Prostate gland (tissue), 2 donors: ENCODE data around the gene HES1. TPM values are rescaled to one million over a fixed set of nuclear protein-coding genes. Genes with fewer than 3 reads are reported as not detected.
A peak's percentile ranks its signal among the peaks of the same experiment; 100 is the strongest.

ENCODE experiments used
- DNase-seq: peaks from one replicate; pipeline ENCODE4 v3.0.0-alpha.2; 2019; ENCODE audit warnings: low spot score
- H3K27ac ChIP-seq, 2 donors: fragments of 200-600 bp; sonication (generic); 2 replicates each; pipeline ENCODE4 v1.5.1; 2017 to 2019
- H3K27me3 ChIP-seq: fragments of 200-600 bp; sonication (generic); replicated peaks from 2 replicates; pipeline ENCODE4 v1.5.1; 2019; ENCODE audit not compliant: insufficient read depth
- H3K36me3 ChIP-seq, 2 donors: fragments of 200-600 bp; sonication (generic); 1 replicate in 1 of 2; 2 replicates in 1 of 2; pipeline versions ENCODE4 v1.5.1 to v1.8.1; 2017 to 2019
- H3K4me1 ChIP-seq: fragments of 200-600 bp; sonication (generic); replicated peaks from 2 replicates; pipeline ENCODE4 v1.5.1; 2019
- H3K4me3 ChIP-seq, 2 donors: fragments of 200-600 bp; sonication (generic); 2 replicates each; pipeline ENCODE4 v1.5.1; 2017 to 2019
- H3K9me3 ChIP-seq: fragments of 200-600 bp; sonication (generic); 2 replicates; pipeline ENCODE4 v1.5.1; 2017
- POLR2A ChIP-seq: fragments of 450-650 bp; IDR thresholded peaks from one replicate; pipeline ENCODE4 v1.6.1; 2016; ENCODE audit warnings: antibody characterized with exemption, mild to moderate bottlenecking
- POLR2AphosphoS5 ChIP-seq: sonication (generic); formaldehyde crosslinking; IDR thresholded peaks from one replicate; pipeline ENCODE4 v1.6.1; 2017; ENCODE audit warnings: antibody characterized with exemption
- WGBS: methylation state at CpG from one replicate; pipeline ENCODE4 v1.1.5; 2018; 5-methylcytosine and 5-hydroxymethylcytosine counted together
- intact Hi-C: fragments of 100-400 bp; cut with DNase I; formaldehyde crosslinking; loops from one replicate; pipeline ENCODE4 v1.14.2; 2022
- total RNA-seq, 2 donors: library from RNA; depleted of rRNA; stranded (reverse); fragments of >200 nt; gene quantifications; one replicate each; pipeline ENCODE4 v1.1.0, GENCODE V29; 2016
- TF ChIP-seq, protein P1 (sequence below), 4 experiments: fragments of 200-600 bp in 2 of 4; fragments of 450-650 bp in 2 of 4; sonication (generic) in 2 of 4; IDR thresholded peaks; 1 replicate in 3 of 4; 2 replicates in 1 of 4; pipeline ENCODE4 v1.5.1; 2016 to 2019; ENCODE audit warnings: antibody characterized with exemption in 4 of 4, mild to moderate bottlenecking in 2 of 4, moderate library complexity in 2 of 4

The HES1 gene
- total RNA-seq, 2 donors from 2014 or later = 92.4 to 174 TPM

DNA sequence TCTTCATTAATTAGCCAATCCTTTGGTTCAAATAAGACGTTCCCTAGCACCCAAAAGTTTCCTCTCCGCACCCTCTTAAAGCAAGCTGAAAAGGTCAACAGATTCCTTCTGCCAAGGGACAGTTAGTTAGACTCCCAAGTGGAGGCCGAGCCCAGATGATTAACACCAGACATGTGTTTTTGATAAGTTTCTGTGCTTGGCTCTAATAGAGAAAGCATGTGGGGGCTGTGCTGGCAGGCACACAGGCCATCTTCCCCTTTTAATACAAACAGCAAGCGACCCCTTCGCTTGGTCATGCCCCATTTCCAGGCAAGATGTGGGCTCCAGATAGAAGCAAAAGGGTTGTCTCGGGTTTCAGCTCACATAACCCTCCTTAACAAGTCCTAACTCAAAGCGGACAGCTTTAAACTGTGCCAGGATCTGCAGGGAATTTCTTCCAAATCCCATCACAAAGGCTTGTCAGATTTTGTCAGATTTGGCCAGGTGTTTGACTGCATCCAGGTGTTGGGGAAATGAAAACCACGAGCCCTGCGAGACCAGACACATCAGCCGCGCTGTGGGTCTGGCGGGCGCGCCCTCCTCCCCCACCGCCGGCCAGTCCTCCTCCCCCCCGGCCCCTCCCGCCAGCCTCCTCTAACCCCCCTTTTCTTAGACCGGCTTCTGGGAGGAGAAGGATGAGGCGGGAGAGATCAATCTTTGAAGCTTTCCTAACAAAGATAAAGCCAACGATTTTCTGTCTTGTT is 3.3 kb downstream of the HES1 start:
- peak overlapping the region; percentile 97 to 98 for H3K27ac ChIP-seq
- intact Hi-C loops = loop anchor here (2.0 kb wide), 2 partner anchors 176 to 350 kb away; no protein-coding TSS in a partner anchor
- peak overlapping the region in 1 of 2 donors; percentile 71 for H3K4me3 ChIP-seq
- no peaks in the 10 kb centered on the region for H3K36me3 ChIP-seq
- TF ChIP-seq POLR2A (no peak), POLR2AphosphoS5 (peak; percentile 58)
- WGBS = 14% methylated on average over 21 of the region's 21 CpGs
- H3K27me3 ChIP-seq = no peaks in the 10 kb centered on the region
- H3K9me3 ChIP-seq = no peaks in the 10 kb centered on the region
- DNase-seq = peak; percentile 77
- peaks cover 6% of the 10 kb centered on the region for H3K4me1 ChIP-seq

DNA sequence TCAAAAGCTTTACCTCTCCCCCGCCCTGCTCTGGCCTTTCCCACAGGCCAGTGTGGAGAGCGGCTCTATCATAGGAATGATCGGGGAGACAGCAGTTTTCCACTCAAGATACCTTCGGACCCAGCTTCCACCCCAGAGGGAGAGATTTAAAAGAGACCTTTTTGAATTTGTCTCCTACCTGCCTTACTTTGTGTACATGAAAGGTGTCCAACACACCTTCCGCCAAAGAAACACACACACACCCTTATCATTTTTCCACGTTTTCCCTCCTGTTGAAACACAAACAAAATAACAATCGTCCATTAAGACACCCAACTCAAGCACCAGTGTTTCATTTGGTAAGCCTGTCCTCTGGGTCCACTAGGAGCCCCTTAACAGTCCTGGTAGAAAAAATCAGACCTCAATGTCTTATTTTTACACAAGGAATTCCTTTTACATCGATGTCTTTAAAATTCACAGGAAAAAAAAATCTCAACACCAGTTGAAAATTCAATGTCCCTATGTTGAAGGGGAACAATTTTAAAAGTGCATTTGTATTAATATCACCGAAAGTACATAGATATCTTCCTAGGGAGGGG is 4.0 kb downstream of the HES1 start:
- Histone ChIP-seq H3K27me3 (no peaks in the 10 kb centered on the region), H3K4me3 (peak overlapping the region in 1 of 2 donors; percentile 71), H3K36me3 (no peaks in the 10 kb centered on the region), H3K27ac (peak overlapping the region; percentile 97 to 98), H3K4me1 (peaks cover 6% of the 10 kb centered on the region), H3K9me3 (no peaks in the 10 kb centered on the region)
- WGBS = 20% methylated on average over 9 of the region's 9 CpGs
- TF ChIP-seq POLR2A = no peak
- TF ChIP-seq, protein P1, sequence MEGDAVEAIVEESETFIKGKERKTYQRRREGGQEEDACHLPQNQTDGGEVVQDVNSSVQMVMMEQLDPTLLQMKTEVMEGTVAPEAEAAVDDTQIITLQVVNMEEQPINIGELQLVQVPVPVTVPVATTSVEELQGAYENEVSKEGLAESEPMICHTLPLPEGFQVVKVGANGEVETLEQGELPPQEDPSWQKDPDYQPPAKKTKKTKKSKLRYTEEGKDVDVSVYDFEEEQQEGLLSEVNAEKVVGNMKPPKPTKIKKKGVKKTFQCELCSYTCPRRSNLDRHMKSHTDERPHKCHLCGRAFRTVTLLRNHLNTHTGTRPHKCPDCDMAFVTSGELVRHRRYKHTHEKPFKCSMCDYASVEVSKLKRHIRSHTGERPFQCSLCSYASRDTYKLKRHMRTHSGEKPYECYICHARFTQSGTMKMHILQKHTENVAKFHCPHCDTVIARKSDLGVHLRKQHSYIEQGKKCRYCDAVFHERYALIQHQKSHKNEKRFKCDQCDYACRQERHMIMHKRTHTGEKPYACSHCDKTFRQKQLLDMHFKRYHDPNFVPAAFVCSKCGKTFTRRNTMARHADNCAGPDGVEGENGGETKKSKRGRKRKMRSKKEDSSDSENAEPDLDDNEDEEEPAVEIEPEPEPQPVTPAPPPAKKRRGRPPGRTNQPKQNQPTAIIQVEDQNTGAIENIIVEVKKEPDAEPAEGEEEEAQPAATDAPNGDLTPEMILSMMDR (IDR thresholded peaks at IDR 0.05) = no peak
- no peak for TF ChIP-seq POLR2AphosphoS5
- no peak for DNase-seq
- intact Hi-C loops = loop anchor here (2.0 to 5.0 kb wide), 3 partner anchors 127 to 351 kb away; no protein-coding TSS in a partner anchor

DNA sequence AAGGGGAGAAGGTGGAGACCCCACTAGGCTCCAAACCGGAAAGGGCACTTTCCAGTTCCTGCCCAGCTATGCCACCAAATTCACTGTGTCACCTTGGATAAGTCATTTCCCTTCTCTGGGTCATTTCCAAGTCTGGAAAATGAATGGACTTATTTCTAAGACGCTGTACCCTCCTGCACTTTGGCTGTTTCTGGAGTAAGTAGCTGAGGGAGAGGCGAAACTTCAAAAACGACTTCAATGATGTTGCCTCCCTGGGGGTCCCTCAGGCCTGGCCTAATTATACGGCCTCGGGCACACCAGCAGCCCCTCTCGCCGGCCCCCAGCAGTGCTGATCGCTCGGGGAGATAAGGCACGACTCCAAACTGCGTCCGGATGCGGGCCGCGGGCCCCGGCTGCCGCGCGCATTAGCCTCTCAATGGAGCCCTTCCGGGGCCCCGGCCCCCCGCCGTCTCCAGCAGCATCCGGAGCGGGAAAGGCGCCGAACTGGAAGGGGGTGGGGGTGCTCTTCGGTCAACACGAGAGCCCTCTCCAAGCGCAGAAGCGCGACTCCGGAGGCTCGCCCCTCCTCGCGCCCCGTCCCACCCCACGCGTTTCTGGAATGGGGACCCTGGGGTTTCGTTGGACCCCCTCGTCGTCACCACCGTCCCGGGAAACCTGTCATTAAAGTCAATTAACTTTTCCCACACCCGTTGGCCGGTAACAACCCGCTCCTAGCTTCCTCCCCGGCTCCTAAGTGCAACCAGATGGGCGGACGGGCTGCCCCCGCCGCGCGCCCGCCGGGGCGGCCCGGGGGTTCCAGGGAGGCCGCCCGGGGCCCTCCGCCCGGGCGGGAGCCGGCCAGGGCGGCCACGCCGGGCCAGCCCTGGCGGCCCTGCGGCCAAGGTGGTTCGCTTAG is 4.8 kb downstream of the HES1 start:
- Histone ChIP-seq H3K27me3 (no peaks in the 10 kb centered on the region), H3K9me3 (no peaks in the 10 kb centered on the region), H3K36me3 (no peaks in the 10 kb centered on the region), H3K4me3 (peak overlapping the region; percentile 26 to 39), H3K27ac (peak overlapping the region; percentile 97 to 98), H3K4me1 (peaks cover 6% of the 10 kb centered on the region)
- TF ChIP-seq, protein P1 (IDR thresholded peaks at IDR 0.05) = no peak
- TF ChIP-seq POLR2A = no peak
- no peak for TF ChIP-seq POLR2AphosphoS5
- DNase-seq = no peak
- intact Hi-C loops = loop anchor here (5.0 kb wide), 1 partner anchor 127 kb away; no protein-coding TSS in a partner anchor
- 3% methylated on average over 47 of the region's 71 CpGs for WGBS

DNA sequence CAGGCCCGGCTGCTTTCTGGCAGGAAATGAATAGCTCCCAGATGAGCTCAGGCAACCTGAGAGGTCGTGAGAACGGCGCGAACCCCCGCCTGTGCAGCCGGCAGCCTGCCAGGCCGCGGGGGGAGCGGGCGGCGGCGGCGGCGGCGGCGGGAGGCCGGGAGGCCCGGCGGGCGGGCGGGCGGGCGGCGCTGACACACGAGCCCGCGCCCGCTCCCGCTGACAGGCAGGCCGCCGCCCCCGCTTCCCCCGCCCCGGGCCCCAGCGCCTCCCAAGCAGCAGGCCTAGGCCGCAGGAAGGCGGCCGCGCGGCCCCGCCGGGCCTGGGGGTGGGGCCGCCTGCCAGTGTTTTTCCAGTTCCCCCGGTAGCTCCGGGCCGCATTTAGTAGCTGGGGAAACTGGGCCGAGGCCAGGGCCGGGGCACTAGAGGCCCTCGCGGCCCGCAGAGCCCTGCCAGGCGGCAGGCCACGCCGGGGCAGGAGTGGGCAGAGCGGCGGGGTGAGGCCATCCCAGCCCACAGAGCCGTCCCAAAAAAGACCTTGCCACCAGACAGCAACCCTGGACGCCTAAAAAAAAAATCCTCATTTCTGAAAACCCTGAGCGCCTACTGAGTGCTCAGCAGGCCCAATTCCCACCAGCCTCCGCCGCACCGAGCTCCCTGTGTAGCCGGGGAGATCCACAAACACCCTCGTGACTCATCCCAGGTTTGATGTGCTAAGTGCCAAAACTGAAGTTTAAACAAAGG is 5.6 kb downstream of the HES1 start:
- peaks cover 6% of the 10 kb centered on the region for H3K4me1 ChIP-seq
- no peaks in the 10 kb centered on the region for H3K9me3 ChIP-seq
- H3K36me3 ChIP-seq = no peaks in the 10 kb centered on the region
- TF ChIP-seq POLR2AphosphoS5 = peak; percentile 57
- TF ChIP-seq POLR2A = no peak
- TF ChIP-seq, protein P1 (IDR thresholded peaks at IDR 0.05) = no peak
- 1% methylated on average over 37 of the region's 65 CpGs for WGBS
- intact Hi-C loops = loop anchor here (5.0 kb wide), 1 partner anchor 126 kb away; no protein-coding TSS in a partner anchor
- H3K4me3 ChIP-seq = peak overlapping the region; percentile 26 to 39
- no peaks in the 10 kb centered on the region for H3K27me3 ChIP-seq
- peak; percentile 95 for DNase-seq
- H3K27ac ChIP-seq = peak overlapping the region; percentile 97 to 98
